Osteocyte (in vitro differentiated cells): ENCODE data around the gene PNPLA1. TPM values are rescaled to one million over a fixed set of nuclear protein-coding genes. Genes with fewer than 3 reads are reported as not detected.

ENCODE experiments used
- DNase-seq: peaks from one replicate; pipeline ENCODE4 v3.0.0; 2021; ENCODE audit warnings: mixed read lengths; ENCODE audit not compliant: unreplicated experiment; ENCODE audit errors: extremely low spot score
- H3K27ac Mint-ChIP-seq: one replicate; pipeline ENCODE4 v1.8.0; 2021; ENCODE audit warnings: mild to moderate bottlenecking, mixed read lengths; ENCODE audit not compliant: unreplicated experiment
- H3K27me3 Mint-ChIP-seq: one replicate; pipeline ENCODE4 v1.8.0; 2021; ENCODE audit warnings: mixed read lengths; ENCODE audit not compliant: unreplicated experiment
- H3K36me3 Mint-ChIP-seq: one replicate; pipeline ENCODE4 v1.8.0; 2021; ENCODE audit warnings: mixed read lengths; ENCODE audit not compliant: unreplicated experiment
- H3K4me1 Mint-ChIP-seq: one replicate; pipeline ENCODE4 v1.8.0; 2021; ENCODE audit warnings: mixed read lengths; ENCODE audit not compliant: unreplicated experiment
- H3K4me3 Mint-ChIP-seq: one replicate; pipeline ENCODE4 v1.8.0; 2021; ENCODE audit warnings: mild to moderate bottlenecking, moderate library complexity, mixed read lengths; ENCODE audit not compliant: unreplicated experiment
- H3K9me3 Mint-ChIP-seq: one replicate; pipeline ENCODE4 v1.8.0; 2021; ENCODE audit warnings: mixed read lengths; ENCODE audit not compliant: unreplicated experiment
- total RNA-seq: library from RNA; stranded (reverse); gene quantifications from 2 replicates; pipeline ENCODE4 v1.2.1, GENCODE V29; 2021
- TF ChIP-seq, protein P1 (sequence below): fragments of 200-600 bp; sonication (generic); IDR thresholded peaks from 2 replicates; pipeline ENCODE4 v1.5.0; 2021; ENCODE audit warnings: antibody characterized with exemption, mild to moderate bottlenecking, moderate library complexity

Gene PNPLA1
- total RNA-seq, 1 donor from 2014 or later, result not detected

DNA sequence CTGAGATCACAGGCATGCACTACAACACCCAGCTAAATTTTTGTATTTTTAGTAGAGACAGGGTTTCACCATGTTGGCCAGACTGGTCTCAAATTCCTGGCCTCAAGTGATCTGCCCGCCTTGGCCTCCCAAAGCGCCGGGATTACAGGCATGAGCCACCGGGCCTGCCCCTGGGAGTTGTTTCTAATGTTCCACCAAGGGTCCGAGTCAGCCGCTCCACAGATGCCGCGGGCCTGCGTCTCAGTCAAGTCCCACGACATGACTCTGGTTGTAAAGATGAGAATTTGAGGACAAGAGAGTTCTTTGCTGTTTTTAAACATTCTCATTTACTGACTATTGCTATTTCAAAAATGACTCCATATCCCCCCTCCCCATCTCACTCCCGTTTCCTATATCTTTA, 36.0 kb downstream of the PNPLA1 start:
- Mint-ChIP-seq H3K9me3 (no peaks in the 10 kb centered on the region), H3K4me1 (no peaks in the 10 kb centered on the region), H3K27ac (no peak overlapping the region), H3K36me3 (no peaks in the 10 kb centered on the region), H3K4me3 (no peak overlapping the region), H3K27me3 (peaks cover 27% of the 10 kb centered on the region)
- DNase-seq, result no peak
- TF ChIP-seq, protein P1, sequence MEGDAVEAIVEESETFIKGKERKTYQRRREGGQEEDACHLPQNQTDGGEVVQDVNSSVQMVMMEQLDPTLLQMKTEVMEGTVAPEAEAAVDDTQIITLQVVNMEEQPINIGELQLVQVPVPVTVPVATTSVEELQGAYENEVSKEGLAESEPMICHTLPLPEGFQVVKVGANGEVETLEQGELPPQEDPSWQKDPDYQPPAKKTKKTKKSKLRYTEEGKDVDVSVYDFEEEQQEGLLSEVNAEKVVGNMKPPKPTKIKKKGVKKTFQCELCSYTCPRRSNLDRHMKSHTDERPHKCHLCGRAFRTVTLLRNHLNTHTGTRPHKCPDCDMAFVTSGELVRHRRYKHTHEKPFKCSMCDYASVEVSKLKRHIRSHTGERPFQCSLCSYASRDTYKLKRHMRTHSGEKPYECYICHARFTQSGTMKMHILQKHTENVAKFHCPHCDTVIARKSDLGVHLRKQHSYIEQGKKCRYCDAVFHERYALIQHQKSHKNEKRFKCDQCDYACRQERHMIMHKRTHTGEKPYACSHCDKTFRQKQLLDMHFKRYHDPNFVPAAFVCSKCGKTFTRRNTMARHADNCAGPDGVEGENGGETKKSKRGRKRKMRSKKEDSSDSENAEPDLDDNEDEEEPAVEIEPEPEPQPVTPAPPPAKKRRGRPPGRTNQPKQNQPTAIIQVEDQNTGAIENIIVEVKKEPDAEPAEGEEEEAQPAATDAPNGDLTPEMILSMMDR, result no peak

DNA sequence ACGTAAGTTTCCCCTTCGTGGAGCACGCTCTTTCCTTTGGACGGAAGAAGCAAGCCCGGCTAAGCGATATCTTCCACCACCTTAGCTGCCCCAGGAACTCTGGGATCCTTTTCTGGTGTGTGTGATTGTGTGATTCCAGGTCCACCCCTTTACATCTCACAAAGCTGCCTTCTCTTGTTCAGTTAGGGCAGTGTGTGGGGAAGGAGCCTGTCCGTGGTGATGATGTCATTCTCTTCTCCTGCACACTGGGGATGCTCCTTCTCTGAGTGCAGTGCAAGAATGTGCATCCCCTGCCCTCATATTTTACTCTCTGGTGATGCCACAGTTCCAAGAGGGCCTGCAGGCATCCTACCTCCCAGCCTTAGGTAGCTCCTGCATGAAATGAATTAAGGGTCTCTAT, 36.5 kb downstream of the PNPLA1 start:
- Mint-ChIP-seq H3K9me3 (no peaks in the 10 kb centered on the region), H3K36me3 (no peaks in the 10 kb centered on the region), H3K4me3 (no peak overlapping the region), H3K4me1 (no peaks in the 10 kb centered on the region), H3K27me3 (peaks cover 29% of the 10 kb centered on the region), H3K27ac (no peak overlapping the region)
- no peak for DNase-seq
- TF ChIP-seq, protein P1, result no peak

DNA sequence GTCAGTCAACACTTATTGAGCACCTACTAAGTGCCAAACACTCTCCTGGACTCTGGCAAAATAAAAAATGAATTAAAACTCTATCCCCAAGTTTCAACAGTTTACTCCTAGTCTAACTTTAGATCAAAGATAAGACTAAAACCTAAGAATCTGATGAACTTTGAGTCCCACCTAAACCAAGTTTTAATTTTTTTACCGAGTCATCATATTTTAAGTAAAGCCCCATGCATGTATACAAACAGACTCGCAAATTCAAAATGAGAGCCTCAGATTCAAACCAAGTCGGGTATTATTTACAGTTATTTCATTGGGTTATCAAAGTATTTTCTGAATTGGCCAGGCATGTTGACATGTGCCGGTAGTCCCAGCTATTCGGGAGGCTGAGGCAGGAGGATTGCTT, 38.7 kb downstream of the PNPLA1 start:
- DNase-seq, result no peak
- Mint-ChIP-seq H3K36me3 (no peaks in the 10 kb centered on the region), H3K27ac (no peak overlapping the region), H3K4me1 (no peaks in the 10 kb centered on the region), H3K4me3 (no peak overlapping the region), H3K27me3 (peaks cover 33% of the 10 kb centered on the region), H3K9me3 (no peaks in the 10 kb centered on the region)
- TF ChIP-seq, protein P1, result no peak

DNA sequence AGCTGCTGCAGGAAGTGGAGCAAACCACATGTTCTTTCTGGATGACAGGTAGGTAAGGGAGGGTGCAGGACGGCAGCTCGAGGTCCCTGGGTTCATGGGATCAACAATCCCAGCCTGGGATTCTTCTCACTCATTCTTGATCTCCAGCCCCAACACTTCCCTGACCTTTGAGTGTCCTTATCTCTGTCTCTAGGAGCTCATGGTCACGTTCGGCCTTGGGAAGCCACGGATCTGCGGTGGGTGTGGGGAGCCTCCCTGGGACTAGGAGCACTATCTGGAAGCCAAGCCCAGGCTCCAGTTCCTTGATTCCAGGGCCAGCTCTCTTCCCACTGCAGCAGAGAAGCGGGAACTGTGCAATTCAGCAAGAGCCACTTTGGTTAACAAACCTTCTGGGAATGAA, 39.3 kb downstream of the PNPLA1 start:
- TF ChIP-seq, protein P1, result no peak
- Mint-ChIP-seq H3K9me3 (no peaks in the 10 kb centered on the region), H3K36me3 (no peaks in the 10 kb centered on the region), H3K27ac (no peak overlapping the region), H3K4me1 (no peaks in the 10 kb centered on the region), H3K27me3 (peaks cover 31% of the 10 kb centered on the region), H3K4me3 (no peak overlapping the region)
- DNase-seq, result no peak

DNA sequence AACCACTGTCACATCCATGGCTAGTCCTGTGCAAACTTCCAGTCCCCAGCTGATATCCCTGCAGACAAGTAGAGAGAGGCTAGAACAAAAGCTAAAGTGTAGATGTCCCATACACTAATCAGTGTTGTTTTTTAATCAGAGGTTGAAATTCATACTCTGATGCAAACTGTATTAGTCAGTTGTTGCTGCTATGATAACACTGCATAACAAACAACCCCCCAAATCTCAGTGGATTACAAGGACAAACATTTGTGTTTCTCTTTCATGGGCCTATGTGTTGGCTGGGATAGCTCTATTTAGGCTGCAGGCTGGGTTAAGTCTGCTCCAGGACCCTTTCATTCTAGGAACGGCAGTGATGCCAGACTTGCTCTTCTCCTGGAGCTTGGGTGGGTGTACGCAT, 40.0 kb downstream of the PNPLA1 start:
- Mint-ChIP-seq H3K27me3 (peaks cover 31% of the 10 kb centered on the region), H3K4me1 (no peaks in the 10 kb centered on the region), H3K27ac (no peak overlapping the region), H3K4me3 (no peak overlapping the region), H3K36me3 (no peaks in the 10 kb centered on the region), H3K9me3 (no peaks in the 10 kb centered on the region)
- no peak for DNase-seq
- TF ChIP-seq, protein P1, result no peak
